CD4-positive, CD25-positive, alpha-beta regulatory T cell (primary cell): ENCODE measurements around the gene MCCC1. TPM values are rescaled to one million over a fixed set of nuclear protein-coding genes. Genes with fewer than 3 reads are reported as not detected.

Experiments used
- ATAC-seq, 2 donors: fragments of 150-1000 bp; cut with Tn5 transposase; one replicate each; pipeline ENCODE4 v1.10.0; 2021; ENCODE audit warnings: low read depth in 2 of 2, moderate number of reproducible peaks in 2 of 2, moderate library complexity in 1 of 2
- DNase-seq, 3 donors: peaks; one replicate each; pipeline versions ENCODE4 v3.0.0 to v3.0.0-alpha.2; 2012 to 2022; ENCODE audit warnings: mixed read lengths in 1 of 3
- H3K27ac ChIP-seq: one replicate; pipeline ENCODE4 v1.7.0; 2013; ENCODE audit warnings: mild to moderate bottlenecking, low read length; ENCODE audit not compliant: insufficient read depth, poor library complexity, severe bottlenecking
- H3K27me3 ChIP-seq: one replicate; pipeline ENCODE4 v1.7.0; 2013; ENCODE audit warnings: low read length; ENCODE audit not compliant: control insufficient read depth, insufficient read depth
- H3K36me3 ChIP-seq: one replicate; pipeline ENCODE4 v1.7.0; 2013; ENCODE audit warnings: mild to moderate bottlenecking, low read length, moderate library complexity; ENCODE audit not compliant: control insufficient read depth, insufficient read depth
- H3K4me1 ChIP-seq: 2 replicates; pipeline ENCODE4 v1.7.0; 2013; ENCODE audit warnings: mild to moderate bottlenecking, low read length; ENCODE audit not compliant: insufficient read depth, control insufficient read depth, poor library complexity, severe bottlenecking
- H3K4me3 ChIP-seq: one replicate; pipeline ENCODE4 v1.7.0; 2013; ENCODE audit warnings: low read depth, mild to moderate bottlenecking, low read length, moderate library complexity
- H3K9me3 ChIP-seq, 2 experiments: 1 replicate in 1 of 2; 2 replicates in 1 of 2; pipeline ENCODE4 v1.7.0; 2013; ENCODE audit warnings: low read length in 2 of 2, mild to moderate bottlenecking in 1 of 2, moderate library complexity in 1 of 2; ENCODE audit not compliant: control insufficient read depth in 2 of 2
- H3K27ac Mint-ChIP-seq, 3 donors: one replicate each; pipeline ENCODE4 v1.8.0; 2020 to 2022; ENCODE audit warnings: mild to moderate bottlenecking in 3 of 3, mixed read lengths in 3 of 3, moderate library complexity in 2 of 3
- H3K27me3 Mint-ChIP-seq: one replicate; pipeline ENCODE4 v1.8.0; 2022; ENCODE audit warnings: mild to moderate bottlenecking, mixed read lengths
- H3K36me3 Mint-ChIP-seq: one replicate; pipeline ENCODE4 v1.8.0; 2020; ENCODE audit warnings: mixed read lengths
- H3K4me1 Mint-ChIP-seq, 4 donors: one replicate each; pipeline ENCODE4 v1.8.0; 2020 to 2022; ENCODE audit warnings: mixed read lengths in 4 of 4, mild to moderate bottlenecking in 1 of 4
- H3K4me3 Mint-ChIP-seq, 4 donors: one replicate each; pipeline ENCODE4 v1.8.0; 2020 to 2022; ENCODE audit warnings: mild to moderate bottlenecking in 4 of 4, mixed read lengths in 4 of 4, moderate library complexity in 3 of 4
- H3K9me3 Mint-ChIP-seq, 7 donors: one replicate each; pipeline ENCODE4 v1.8.0; 2020 to 2022; ENCODE audit warnings: mixed read lengths in 7 of 7, mild to moderate bottlenecking in 3 of 7, moderate library complexity in 2 of 7
- polyA plus RNA-seq, 4 donors: library from polyadenylated mRNA; unstranded; fragments of 300-500 nt; fragmentation: Illumina TruSeq; gene quantifications; one replicate each; pipeline ENCODE4 v1.2.3, GENCODE V29; 2021
- total RNA-seq: library from RNA; stranded (reverse); gene quantifications from one replicate; pipeline ENCODE4 v1.2.3, GENCODE V29; 2022

MCCC1 gene
- total and polyA plus RNA-seq, 5 donors from 2014 or later = 22.1 to 27.7 (median 23.5) TPM

GRCh38 chr3:183044547-183045229, 54.6 kb downstream of the MCCC1 start:
- no peak overlapping the region for H3K27ac ChIP-seq
- H3K9me3 ChIP-seq = no peaks in the 10 kb centered on the region
- H3K27me3 Mint-ChIP-seq = no peaks in the 10 kb centered on the region
- peaks cover 50% of the 10 kb centered on the region for H3K36me3 Mint-ChIP-seq
- ATAC-seq (no peak), DNase-seq (no peak)
- H3K9me3 Mint-ChIP-seq = no peaks in the 10 kb centered on the region
- no peaks in the 10 kb centered on the region for H3K27me3 ChIP-seq
- peaks cover 48% of the 10 kb centered on the region for H3K36me3 ChIP-seq
- no peak overlapping the region for H3K27ac Mint-ChIP-seq
- no peaks in the 10 kb centered on the region for H3K4me1 ChIP-seq
- peaks cover 0 to 14% (median 5%) of the 10 kb centered on the region in 4 donors for H3K4me1 Mint-ChIP-seq
- no peak overlapping the region for H3K4me3 ChIP-seq
- no peak overlapping the region for H3K4me3 Mint-ChIP-seq

GRCh38 chr3:183038757-183039156, 60.5 kb downstream of the MCCC1 start:
- H3K4me1 Mint-ChIP-seq = peaks cover 0 to 4% (median 0%) of the 10 kb centered on the region in 4 donors
- no peaks in the 10 kb centered on the region for H3K9me3 Mint-ChIP-seq
- Histone ChIP-seq H3K4me1 (no peaks in the 10 kb centered on the region), H3K4me3 (no peak overlapping the region), H3K27me3 (no peaks in the 10 kb centered on the region), H3K27ac (no peak overlapping the region), H3K9me3 (no peaks in the 10 kb centered on the region), H3K36me3 (peaks cover 61% of the 10 kb centered on the region)
- no peak for DNase-seq
- ATAC-seq = no peak
- peaks cover 57% of the 10 kb centered on the region for H3K36me3 Mint-ChIP-seq
- no peak overlapping the region for H3K27ac Mint-ChIP-seq
- no peaks in the 10 kb centered on the region for H3K27me3 Mint-ChIP-seq
- no peak overlapping the region for H3K4me3 Mint-ChIP-seq

GRCh38 chr3:183038221-183038620, 61.1 kb downstream of the MCCC1 start:
- Mint-ChIP-seq H3K36me3 (peaks cover 56% of the 10 kb centered on the region), H3K27ac (no peak overlapping the region), H3K27me3 (no peaks in the 10 kb centered on the region), H3K4me1 (peaks cover 0 to 4% (median 0%) of the 10 kb centered on the region in 4 donors), H3K9me3 (no peaks in the 10 kb centered on the region), H3K4me3 (no peak overlapping the region)
- Histone ChIP-seq H3K9me3 (no peaks in the 10 kb centered on the region), H3K27ac (no peak overlapping the region), H3K36me3 (peaks cover 62% of the 10 kb centered on the region), H3K27me3 (no peaks in the 10 kb centered on the region), H3K4me3 (no peak overlapping the region), H3K4me1 (no peaks in the 10 kb centered on the region)
- no peak for DNase-seq
- ATAC-seq = no peak

GRCh38 chr3:183033746-183034145, 65.5 kb downstream of the MCCC1 start:
- Mint-ChIP-seq H3K9me3 (no peaks in the 10 kb centered on the region), H3K4me3 (no peak overlapping the region), H3K27me3 (no peaks in the 10 kb centered on the region), H3K36me3 (peaks cover 62% of the 10 kb centered on the region), H3K27ac (no peak overlapping the region), H3K4me1 (no peaks in the 10 kb centered on the region)
- Histone ChIP-seq H3K4me3 (no peak overlapping the region), H3K4me1 (no peaks in the 10 kb centered on the region), H3K36me3 (peaks cover 63% of the 10 kb centered on the region), H3K27me3 (no peaks in the 10 kb centered on the region), H3K27ac (no peak overlapping the region), H3K9me3 (no peaks in the 10 kb centered on the region)
- ATAC-seq (no peak), DNase-seq (no peak)

GRCh38 chr3:183032880-183033555, 66.3 kb downstream of the MCCC1 start:
- Histone ChIP-seq H3K36me3 (peaks cover 59% of the 10 kb centered on the region), H3K4me3 (no peak overlapping the region), H3K9me3 (no peaks in the 10 kb centered on the region), H3K27me3 (no peaks in the 10 kb centered on the region), H3K27ac (no peak overlapping the region), H3K4me1 (no peaks in the 10 kb centered on the region)
- H3K36me3 Mint-ChIP-seq = peaks cover 62% of the 10 kb centered on the region
- H3K27ac Mint-ChIP-seq = peak overlapping the region in 1 of 3 donors; percentile 25
- no peaks in the 10 kb centered on the region for H3K27me3 Mint-ChIP-seq
- no peak for ATAC-seq
- no peak overlapping the region for H3K4me3 Mint-ChIP-seq
- H3K9me3 Mint-ChIP-seq = no peaks in the 10 kb centered on the region
- no peaks in the 10 kb centered on the region for H3K4me1 Mint-ChIP-seq
- DNase-seq = no peak

GRCh38 chr3:183031826-183032225, 67.5 kb downstream of the MCCC1 start:
- Mint-ChIP-seq H3K9me3 (no peaks in the 10 kb centered on the region), H3K4me3 (no peak overlapping the region), H3K4me1 (no peaks in the 10 kb centered on the region), H3K36me3 (peaks cover 55% of the 10 kb centered on the region), H3K27ac (no peak overlapping the region), H3K27me3 (no peaks in the 10 kb centered on the region)
- ATAC-seq = no peak
- Histone ChIP-seq H3K4me3 (no peak overlapping the region), H3K27ac (no peak overlapping the region), H3K36me3 (peaks cover 47% of the 10 kb centered on the region), H3K4me1 (no peaks in the 10 kb centered on the region), H3K27me3 (no peaks in the 10 kb centered on the region), H3K9me3 (no peaks in the 10 kb centered on the region)
- DNase-seq = no peak

- Histone ChIP-seq H3K27me3 (no peaks in the 10 kb centered on the region), H3K27ac (no peak overlapping the region), H3K4me3 (no peak overlapping the region), H3K4me1 (no peaks in the 10 kb centered on the region), H3K9me3 (no peaks in the 10 kb centered on the region), H3K36me3 (peaks cover 45% of the 10 kb centered on the region)
- Mint-ChIP-seq H3K4me1 (no peaks in the 10 kb centered on the region), H3K9me3 (no peaks in the 10 kb centered on the region), H3K27ac (no peak overlapping the region), H3K36me3 (peaks cover 50% of the 10 kb centered on the region), H3K27me3 (no peaks in the 10 kb centered on the region), H3K4me3 (no peak overlapping the region)
- ATAC-seq (no peak), DNase-seq (no peak)
Observed at GRCh38 chr3:183028416-183028815, 70.9 kb downstream of the MCCC1 start.

- Mint-ChIP-seq H3K36me3 (peaks cover 48% of the 10 kb centered on the region), H3K27ac (no peak overlapping the region), H3K9me3 (no peaks in the 10 kb centered on the region), H3K4me3 (no peak overlapping the region), H3K27me3 (no peaks in the 10 kb centered on the region), H3K4me1 (no peaks in the 10 kb centered on the region)
- H3K4me1 ChIP-seq = no peaks in the 10 kb centered on the region
- no peaks in the 10 kb centered on the region for H3K9me3 ChIP-seq
- no peak for ATAC-seq
- H3K27me3 ChIP-seq = no peaks in the 10 kb centered on the region
- peaks cover 37% of the 10 kb centered on the region for H3K36me3 ChIP-seq
- DNase-seq = no peak
- H3K27ac ChIP-seq = no peak overlapping the region
- no peak overlapping the region for H3K4me3 ChIP-seq
Observed at GRCh38 chr3:183027276-183027675, 72.0 kb downstream of the MCCC1 start.
